HCT116 (cell line): ENCODE data around the gene SLC9A9.

Experiments
- CEBPB ChIP-seq: IDR thresholded peaks from 2 replicates; pipeline ENCODE4 v1.6.1; 2012; ENCODE audit warnings: low read depth
- POLR2AphosphoS5 ChIP-seq: IDR thresholded peaks from 2 replicates; pipeline ENCODE4 v1.6.1; 2011; ENCODE audit warnings: mild to moderate bottlenecking, low read depth, low read length, moderate library complexity
- SP1 ChIP-seq: IDR thresholded peaks from 2 replicates; pipeline ENCODE4 v1.6.1; 2012; ENCODE audit warnings: low read depth
- TCF7L2 ChIP-seq: IDR thresholded peaks from 2 replicates; pipeline ENCODE4 v1.7.0; 2011; ENCODE audit warnings: borderline replicate concordance, inconsistent platforms; ENCODE audit not compliant: insufficient read depth, insufficient read length; ENCODE audit errors: extremely low read depth
- TF ChIP-seq, protein P1 (sequence below), 3 experiments: fragments of 200-600 bp in 1 of 3; sonication (generic) in 1 of 3; IDR thresholded peaks in 2 of 3; conservative IDR thresholded peaks in 1 of 3; 2 replicates each; pipeline ENCODE4 v1.5.1; 2012 to 2017; ENCODE audit warnings: low read depth in 2 of 3, low read length in 2 of 3, antibody characterized with exemption in 1 of 3, borderline replicate concordance in 1 of 3, control low read depth in 1 of 3, mild to moderate bottlenecking in 1 of 3, mixed read lengths in 1 of 3, mixed run types in 1 of 3, moderate library complexity in 1 of 3; ENCODE audit not compliant: insufficient read depth in 1 of 3

- TF ChIP-seq, protein P1, sequence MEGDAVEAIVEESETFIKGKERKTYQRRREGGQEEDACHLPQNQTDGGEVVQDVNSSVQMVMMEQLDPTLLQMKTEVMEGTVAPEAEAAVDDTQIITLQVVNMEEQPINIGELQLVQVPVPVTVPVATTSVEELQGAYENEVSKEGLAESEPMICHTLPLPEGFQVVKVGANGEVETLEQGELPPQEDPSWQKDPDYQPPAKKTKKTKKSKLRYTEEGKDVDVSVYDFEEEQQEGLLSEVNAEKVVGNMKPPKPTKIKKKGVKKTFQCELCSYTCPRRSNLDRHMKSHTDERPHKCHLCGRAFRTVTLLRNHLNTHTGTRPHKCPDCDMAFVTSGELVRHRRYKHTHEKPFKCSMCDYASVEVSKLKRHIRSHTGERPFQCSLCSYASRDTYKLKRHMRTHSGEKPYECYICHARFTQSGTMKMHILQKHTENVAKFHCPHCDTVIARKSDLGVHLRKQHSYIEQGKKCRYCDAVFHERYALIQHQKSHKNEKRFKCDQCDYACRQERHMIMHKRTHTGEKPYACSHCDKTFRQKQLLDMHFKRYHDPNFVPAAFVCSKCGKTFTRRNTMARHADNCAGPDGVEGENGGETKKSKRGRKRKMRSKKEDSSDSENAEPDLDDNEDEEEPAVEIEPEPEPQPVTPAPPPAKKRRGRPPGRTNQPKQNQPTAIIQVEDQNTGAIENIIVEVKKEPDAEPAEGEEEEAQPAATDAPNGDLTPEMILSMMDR (IDR thresholded peaks at IDR 0.05 in 2 of 3, conservative IDR thresholded peaks at IDR 0.05 in 1 of 3; ENCODE audit: borderline replicate concordance in 1 of 3, insufficient read depth in 1 of 3, low read depth in 2 of 3, low read length in 2 of 3): peak in 2 of 3 experiments; percentile 26 to 36; a peak in 2 of 6 replicates
- TF ChIP-seq TCF7L2 (no peak), POLR2AphosphoS5 (no peak), CEBPB (no peak), SP1 (no peak)
Observed at GRCh38 chr3:143348486-143349327, 499.6 kb downstream of the SLC9A9 start.
